SIG-M5 (cell line): ENCODE data around the gene GRIN1.
"Not testable (repeated sequence)": the region's sequence is repeated elsewhere in the genome, so short reads cannot be mapped to it uniquely, and the experiment has no call there.

Experiments used
- DNase-seq: peaks from one replicate; lab custom pipeline; 2025; lab: John Stamatoyannopoulos, UW

Gene GRIN1

DNA sequence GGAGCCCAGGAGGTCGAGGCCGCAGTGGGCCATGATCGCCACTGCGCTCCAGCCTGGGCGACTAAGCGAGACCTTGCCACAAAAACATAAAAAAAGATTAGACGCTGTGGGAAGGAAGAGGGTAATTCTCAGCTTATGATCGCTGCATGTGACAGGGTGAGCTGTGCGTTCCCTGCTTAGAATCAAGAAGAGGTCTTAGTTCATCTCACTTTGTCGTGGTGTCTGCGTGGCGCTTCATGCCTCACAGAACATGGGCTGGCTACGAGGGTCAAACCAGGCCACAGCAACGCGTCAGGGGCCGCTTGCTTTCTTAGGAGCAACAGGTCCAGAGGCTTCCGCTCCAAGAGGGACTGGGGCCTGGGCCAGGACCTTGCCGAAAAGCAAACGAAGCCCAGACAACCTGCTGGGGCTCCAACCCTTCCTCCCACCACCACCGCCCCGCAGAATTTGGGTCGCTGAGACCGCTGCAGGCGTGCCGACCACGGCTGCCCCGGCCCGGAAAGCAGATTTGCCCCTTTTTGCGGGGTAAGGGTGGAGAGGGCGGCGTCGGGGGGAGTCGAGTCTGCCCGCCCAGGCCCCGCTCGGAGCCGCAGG is 10.0 kb upstream of the GRIN1 start:
- no peak for DNase-seq

DNA sequence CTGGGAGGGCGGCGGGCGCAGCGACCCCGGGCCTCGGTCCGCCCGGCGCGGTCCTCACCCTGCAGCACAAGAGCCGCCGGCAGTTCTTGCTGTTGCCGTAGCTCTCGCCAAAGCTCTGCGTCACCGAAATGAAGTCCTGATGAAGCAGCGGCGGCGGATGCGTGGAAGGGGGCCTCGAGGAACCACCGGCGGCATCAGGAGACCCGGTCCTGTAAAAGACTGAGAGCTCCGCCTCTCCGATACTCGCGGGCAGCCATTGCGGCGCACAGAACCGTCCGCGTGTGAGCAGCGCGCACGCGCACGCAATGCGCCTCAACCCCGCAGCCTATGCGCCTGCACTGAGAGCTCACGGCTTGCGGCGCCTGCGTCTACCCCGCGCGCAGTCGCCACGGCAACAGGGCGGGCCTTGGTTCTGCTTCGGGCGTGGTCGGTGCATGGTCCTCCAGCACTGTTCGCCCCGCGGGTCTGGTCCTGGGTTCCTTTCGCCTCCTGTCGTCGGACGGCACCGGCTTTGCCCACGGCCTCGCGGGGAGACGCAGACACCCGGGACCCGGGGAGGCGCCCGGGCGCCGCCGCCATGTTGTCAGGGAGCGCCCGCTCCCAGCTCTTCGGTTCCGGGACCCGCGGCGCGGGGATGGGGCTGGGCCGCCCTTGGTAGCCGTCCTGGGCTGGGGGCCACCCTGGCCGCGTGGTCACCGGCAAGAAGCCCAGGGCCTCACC is 9.3 kb upstream of the GRIN1 start:
- peak; percentile 40 for DNase-seq

- no peak for DNase-seq
These were observed 8.7 kb upstream of the GRIN1 start for GRCh38 chr9:137130176-137130755.

DNA sequence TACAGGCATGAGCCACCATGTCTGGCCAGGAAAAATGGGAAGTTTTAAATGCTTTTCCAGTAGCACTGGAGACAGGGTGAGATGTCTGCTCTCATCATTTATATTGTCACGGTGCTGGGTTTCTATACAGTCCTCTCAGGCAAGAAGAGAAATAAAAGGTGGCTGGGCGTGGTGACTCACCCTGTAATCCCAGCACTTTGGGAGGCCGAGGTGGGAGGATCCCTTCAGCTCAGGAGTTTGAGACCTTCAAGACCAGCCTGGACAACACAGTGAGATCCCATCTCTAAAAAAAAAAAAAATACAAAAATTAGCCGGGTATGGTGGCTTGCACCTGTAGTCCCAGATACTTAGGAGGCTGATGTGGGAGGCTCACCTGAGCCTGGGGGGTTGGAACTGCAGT is 4.8 kb upstream of the GRIN1 start:
- DNase-seq: no peak

- DNase-seq: not testable (repeated sequence)
These were observed 3.8 kb upstream of the GRIN1 start for GRCh38 chr9:137135154-137135553.

- DNase-seq: no peak
These were observed 2.6 kb upstream of the GRIN1 start for GRCh38 chr9:137136261-137136880.

DNA sequence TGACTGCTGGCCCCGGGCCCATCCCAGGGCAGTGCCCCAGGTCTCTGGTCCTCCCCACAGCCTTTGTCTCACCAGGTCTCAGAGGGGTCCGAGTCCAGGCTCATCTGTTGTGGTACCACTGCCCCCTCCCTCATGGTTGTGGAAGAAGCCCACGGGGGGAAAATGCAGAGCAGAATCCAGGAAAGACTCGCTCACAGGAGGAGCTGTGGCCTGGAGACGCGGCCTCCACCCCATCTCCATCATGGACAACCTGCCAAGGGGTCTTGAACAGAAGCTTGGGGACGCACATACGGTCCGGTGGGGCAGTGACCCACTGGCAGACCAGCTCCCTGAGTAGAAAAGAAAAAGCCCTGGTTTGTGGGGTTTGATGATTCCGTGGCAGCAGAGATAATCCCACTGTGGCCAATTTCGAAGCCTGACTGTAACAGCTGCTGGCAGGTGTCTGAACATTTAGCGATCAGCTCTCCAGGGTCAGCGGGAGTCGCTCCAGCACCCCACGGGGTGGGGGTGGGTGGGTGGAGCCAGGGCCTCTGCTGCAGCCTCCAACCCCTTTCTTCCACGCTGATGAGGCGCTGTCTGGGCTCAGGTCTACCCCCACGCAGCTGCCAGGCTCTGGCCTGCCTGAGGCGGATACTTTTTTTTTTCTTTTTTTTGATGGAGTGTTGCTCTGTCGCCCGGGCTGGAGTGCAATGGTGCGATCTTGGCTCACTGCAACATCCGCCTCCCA is 1.9 kb upstream of the GRIN1 start:
- DNase-seq: no peak

DNA sequence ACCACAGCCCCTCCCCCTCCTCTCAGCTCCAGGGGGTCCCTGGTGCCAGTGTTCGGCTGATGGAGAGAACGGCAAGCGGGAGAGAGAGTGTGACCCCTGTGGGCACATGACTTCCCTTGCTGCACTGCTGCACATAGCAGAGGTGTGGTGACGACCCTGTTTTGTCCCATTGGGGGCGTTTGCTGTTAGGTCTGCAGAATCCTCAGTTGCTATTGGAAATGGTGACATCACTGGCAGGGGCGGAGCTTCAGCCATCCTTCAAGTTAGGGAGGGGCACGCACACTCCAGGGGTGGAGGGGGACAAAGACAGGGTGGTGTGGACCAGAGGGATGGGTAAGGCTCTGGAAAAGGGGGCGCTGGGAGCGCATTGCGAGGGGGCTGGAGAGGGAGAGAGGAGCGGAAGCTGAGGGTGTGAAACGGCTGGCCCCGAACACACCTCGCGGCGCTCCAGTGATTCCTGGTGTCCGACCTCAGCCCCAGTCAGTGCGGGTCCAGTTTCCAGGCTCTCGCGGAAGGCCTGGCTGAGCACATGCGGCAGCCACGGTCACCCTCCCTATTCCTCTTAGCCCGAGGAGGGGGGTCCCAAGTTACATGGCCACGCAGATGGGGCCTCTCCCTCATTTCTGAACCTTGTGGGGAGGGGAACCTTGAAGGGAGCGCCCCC is 764 bp upstream of the GRIN1 start:
- no peak for DNase-seq

DNA sequence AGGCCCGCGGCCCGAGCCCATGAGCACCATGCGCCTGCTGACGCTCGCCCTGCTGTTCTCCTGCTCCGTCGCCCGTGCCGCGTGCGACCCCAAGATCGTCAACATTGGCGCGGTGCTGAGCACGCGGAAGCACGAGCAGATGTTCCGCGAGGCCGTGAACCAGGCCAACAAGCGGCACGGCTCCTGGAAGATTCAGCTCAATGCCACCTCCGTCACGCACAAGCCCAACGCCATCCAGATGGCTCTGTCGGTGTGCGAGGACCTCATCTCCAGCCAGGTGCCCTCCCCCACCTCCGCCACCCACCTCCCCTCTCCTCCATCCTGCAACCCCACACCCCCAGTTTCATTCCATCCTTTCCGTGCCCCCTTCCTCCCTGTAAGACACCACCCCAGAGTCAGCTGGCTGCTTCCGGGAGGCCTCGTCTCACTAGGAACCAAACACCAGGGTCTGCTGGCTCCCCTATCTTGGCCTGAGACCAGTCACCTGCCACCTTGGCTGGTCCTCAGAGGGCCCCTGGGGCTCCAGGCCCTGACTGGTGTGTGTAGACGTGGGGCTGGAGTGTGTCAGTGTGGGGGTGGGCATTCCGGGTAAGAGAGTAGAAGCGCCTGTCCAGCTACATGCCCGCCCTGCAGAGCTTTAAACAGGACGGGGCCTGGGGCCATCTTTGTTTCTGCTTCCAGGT is 655 bp downstream of the GRIN1 start:
- no peak for DNase-seq

GRCh38 chr9:137140151-137141012 is 1.4 kb downstream of the GRIN1 start:
- DNase-seq: no peak

DNA sequence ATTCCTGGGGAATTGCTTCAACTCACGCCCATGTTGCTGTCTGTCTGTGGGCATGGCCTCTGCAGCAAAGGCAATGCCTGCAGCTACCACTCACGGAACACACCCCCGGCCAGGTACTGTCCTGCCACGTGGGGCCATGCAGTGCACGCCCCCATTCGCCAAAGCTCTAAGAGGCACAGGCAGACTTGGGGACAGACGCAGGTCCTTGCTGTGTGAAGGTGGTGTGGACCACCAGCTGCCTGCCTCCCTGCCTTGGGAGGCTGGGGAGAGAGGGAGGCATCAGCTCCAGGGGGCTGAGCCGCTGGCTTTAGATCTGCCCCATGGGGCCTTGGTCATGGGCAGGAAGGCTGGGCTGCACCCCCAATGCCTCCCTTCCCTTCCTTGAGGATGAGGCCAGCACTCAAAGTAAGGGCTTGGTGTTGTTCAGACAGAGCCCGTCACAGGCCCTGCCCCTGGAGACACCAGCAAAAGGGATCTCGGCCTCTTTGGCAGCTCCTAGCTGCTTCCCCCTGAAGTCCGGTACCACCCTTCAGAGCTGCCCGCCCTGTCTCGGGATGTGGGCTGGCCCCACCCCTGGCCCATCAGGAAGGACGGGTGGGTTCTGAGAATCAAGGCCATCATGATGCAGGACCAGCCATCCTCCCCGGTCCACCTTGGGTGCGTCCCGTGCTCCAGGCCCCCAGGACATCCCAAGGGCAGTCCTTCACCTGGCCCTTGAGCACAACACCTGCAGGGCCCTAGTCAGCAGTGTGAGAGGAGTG is 2.3 kb downstream of the GRIN1 start:
- DNase-seq: no peak

DNA sequence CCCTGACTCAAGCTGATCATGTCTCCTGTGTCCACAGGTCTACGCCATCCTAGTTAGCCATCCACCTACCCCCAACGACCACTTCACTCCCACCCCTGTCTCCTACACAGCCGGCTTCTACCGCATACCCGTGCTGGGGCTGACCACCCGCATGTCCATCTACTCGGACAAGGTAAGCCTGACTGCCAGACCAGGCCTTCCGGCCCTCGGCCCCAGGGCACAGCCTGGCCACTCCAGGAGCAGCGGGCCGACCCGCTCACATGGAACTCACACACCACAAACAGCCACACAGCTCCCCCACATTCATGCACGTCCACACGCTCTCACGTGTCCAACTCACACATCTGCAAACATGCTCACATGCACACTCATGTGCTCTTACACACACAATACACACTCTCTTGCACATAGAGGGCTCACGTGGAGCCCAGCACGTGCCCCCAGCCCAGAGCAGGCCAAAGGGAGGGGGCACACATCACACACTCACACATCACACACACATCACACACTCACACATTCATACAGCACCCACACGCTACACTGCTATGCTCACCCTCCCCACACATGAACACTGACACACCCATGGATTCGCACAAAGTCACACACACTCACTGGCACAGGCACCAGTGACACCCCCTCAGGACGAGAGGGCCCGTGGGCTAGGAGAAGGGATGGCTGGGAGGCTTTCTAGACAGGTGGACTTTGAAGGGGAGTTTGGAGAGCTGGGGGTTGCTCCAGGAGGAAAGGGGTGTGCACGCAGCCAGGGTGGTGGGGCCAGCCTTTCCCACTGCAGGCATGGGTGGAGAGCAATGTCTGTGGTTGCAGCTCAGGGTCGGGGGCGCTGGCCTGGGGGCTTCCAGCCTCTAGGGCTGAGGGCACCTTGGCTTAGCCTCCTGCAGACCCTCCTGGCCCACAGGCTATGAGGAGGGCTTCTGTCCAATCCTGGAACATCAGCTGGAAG is 3.3 kb downstream of the GRIN1 start:
- DNase-seq: no peak

DNA sequence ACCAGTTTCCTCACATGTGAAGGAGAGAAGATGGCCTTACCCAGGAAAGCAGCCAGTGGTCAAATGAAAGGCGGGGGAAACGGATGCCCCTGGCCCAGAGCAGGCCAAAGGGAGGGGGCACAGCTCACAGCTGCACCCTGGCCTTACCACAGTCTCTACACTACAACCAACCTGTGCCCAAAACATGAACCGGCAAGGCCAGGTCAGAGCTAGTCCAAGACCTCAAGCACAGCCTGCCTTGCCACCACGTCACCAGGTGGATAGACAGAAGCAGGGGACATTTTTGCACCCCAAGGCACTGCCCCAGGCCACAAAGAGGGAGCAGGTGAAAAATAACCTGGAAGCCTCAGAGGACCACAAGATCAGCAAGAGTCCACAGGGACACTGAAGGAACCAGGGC is 4.5 kb downstream of the GRIN1 start:
- DNase-seq: no peak

GRCh38 chr9:137145731-137146526 is 7.0 kb downstream of the GRIN1 start:
- no peak for DNase-seq

DNA sequence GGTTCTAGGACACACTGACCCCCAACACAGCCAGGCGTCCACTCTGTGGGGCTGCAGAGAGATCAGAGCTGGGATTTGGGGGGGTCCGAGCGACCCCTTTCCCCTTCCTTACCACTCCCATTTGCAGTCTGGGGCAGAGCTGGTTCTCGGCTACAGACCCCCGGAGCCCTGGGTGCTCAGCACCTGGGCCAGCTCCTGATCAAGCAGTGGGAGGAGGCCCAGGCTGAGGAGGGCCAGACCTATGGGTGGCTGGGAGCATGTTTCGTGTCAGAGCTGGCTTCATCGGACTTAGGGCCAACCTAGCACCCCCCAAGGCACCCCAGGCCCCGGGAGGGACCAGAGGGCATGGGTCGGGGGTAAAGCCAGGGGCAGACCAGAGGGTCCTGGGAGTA is 7.6 kb downstream of the GRIN1 start:
- no peak for DNase-seq

DNA sequence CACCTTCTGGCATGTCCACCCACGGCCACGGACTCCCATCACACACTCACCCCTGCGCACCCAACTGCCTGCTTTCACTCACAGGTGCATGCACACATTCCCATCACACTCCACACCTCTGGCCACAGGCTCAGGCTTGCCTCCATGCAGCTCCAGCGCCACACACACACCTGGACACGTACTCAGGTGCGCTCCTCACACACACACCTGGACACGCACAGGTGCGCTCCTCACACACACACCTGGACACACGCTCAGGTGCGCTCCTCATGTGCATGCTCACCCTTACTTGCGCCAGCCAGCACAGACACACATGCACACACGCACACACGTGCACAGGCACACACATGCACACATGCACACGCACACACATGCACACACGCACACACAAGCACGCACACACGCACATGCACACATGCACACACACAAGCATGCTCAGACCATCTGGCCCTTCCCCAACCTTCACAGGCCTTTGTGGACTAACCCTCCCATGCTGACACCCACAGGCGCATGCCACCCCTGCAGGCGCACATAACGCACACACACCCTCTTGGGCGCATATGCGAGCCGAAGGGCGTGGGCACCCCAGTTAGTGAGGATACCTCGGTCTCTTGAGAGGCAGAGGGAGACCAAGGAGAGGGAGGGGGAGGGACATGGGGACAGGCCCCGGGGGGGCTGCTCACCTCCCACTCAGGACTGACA is 8.3 kb downstream of the GRIN1 start:
- DNase-seq: no peak

DNA sequence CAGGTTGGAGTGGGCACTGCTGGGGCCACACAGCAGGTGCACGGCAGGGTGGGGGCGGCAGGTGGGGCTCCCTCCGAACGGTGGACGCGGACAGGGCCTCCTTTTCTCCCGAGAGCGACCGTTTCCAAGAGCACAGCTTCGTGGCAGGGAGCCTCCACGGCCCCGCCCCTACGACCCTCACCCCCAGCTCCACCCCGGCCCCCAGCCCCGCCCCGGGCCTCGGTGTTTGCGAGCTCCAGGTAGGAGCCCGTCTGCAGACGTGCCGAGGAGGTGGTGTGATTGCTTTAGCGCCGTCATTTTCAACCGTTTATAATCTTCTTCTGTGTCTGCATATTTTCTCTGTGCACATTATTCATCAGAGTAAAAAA is 8.8 kb downstream of the GRIN1 start:
- no peak for DNase-seq
